Fibroblast of pulmonary artery (primary cell): Measurements from ENCODE around the gene SMAD9.

Experiments
- DNase-seq: peaks from one replicate; pipeline ENCODE4 v3.0.0-alpha.2; 2010; ENCODE audit warnings: low read depth
- H3K4me3 ChIP-seq: replicated peaks from 2 replicates; pipeline ENCODE4 v1.5.1; 2011; ENCODE audit warnings: low read depth, mild to moderate bottlenecking, control low read depth, low read length, moderate library complexity
- TF ChIP-seq, protein P1 (sequence below): IDR thresholded peaks from 2 replicates; pipeline ENCODE4 v1.5.1; 2011; ENCODE audit warnings: mild to moderate bottlenecking, control low read depth, low read length, inconsistent platforms; ENCODE audit errors: missing control alignments

Gene SMAD9

GRCh38 chr13:36919833-36920615 lies at the start of gene SMAD9:
Gene SMAD9, minus strand, starts transcription at chr13:36920238. Its CDS starts 40,549 bp downstream, at chr13:36879689.
- H3K4me3 ChIP-seq = peak within 1 kb of the TSS; percentile 58
- TF ChIP-seq, protein P1, sequence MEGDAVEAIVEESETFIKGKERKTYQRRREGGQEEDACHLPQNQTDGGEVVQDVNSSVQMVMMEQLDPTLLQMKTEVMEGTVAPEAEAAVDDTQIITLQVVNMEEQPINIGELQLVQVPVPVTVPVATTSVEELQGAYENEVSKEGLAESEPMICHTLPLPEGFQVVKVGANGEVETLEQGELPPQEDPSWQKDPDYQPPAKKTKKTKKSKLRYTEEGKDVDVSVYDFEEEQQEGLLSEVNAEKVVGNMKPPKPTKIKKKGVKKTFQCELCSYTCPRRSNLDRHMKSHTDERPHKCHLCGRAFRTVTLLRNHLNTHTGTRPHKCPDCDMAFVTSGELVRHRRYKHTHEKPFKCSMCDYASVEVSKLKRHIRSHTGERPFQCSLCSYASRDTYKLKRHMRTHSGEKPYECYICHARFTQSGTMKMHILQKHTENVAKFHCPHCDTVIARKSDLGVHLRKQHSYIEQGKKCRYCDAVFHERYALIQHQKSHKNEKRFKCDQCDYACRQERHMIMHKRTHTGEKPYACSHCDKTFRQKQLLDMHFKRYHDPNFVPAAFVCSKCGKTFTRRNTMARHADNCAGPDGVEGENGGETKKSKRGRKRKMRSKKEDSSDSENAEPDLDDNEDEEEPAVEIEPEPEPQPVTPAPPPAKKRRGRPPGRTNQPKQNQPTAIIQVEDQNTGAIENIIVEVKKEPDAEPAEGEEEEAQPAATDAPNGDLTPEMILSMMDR = no peak
- DNase-seq = peak; percentile 73

DNA sequence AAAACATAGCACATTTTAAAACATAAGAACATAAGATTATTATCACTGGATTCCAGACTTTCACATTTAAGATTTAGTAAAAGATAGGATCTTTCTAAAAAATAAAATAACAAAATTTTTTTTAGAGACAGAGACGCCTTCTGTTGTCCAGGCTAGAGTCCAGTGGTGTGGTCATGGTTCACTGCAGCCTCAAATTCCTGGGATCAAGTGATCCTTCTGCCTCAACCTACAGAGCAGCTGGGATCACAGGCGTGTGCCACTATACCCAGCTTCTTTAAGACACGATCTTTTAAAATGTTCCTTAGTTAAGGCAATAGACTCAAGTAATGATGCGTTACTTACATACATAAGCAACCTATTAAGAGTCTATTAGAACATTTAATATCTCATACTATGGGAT lies 46.4 kb upstream of the SMAD9 start:
- DNase-seq = no peak
- TF ChIP-seq, protein P1 = no peak
- H3K4me3 ChIP-seq = no peak overlapping the region

- H3K4me3 ChIP-seq = no peak overlapping the region
- TF ChIP-seq, protein P1 = no peak
- peak; percentile 86 for DNase-seq
These were observed 45.7 kb upstream of the SMAD9 start for GRCh38 chr13:36965767-36966166.

- no peak overlapping the region for H3K4me3 ChIP-seq
- DNase-seq = no peak
- TF ChIP-seq, protein P1 = no peak
These were observed 39.5 kb upstream of the SMAD9 start for GRCh38 chr13:36959456-36960116.

DNA sequence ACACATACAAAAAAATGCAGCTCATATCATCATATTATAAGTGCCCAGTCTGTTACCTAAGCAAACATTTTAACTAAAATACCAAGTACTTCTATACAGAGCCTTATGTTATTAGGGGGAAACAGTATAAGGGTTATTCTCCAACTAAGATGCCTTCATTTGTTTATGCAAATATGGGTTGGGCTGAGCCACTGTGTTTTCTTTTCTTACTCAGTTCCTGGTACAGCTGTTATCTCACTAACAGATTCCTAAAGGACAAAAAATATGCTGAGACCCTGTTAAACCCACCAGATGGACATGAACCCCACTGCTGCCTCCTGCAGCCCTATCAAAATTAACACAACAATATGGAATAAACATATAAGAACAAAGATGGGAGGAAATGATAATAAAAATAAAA lies 34.5 kb upstream of the SMAD9 start:
- no peak overlapping the region for H3K4me3 ChIP-seq
- TF ChIP-seq, protein P1 = no peak
- no peak for DNase-seq

DNA sequence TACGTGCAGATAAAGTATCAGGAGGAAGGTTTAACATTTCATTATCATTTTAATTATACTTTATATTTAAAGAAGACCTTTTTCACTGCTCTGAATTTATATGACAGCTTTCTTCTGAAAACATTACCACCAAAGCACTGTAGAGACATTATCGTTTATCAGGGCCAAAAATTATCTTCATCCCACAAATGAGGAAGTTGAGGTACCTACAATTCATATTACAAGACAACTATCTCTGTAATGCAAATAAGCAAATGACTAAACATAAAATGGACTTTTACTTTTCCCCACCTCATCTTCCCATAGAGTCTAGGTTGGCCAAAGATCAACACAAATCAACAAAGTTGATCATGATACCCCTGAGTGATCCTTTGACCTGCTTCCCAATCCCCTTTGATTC lies 30.9 kb upstream of the SMAD9 start:
- no peak for DNase-seq
- TF ChIP-seq, protein P1 = no peak
- no peak overlapping the region for H3K4me3 ChIP-seq
